Neuronal stem cell (in vitro differentiated cells): ENCODE results near the gene SLC19A1.
"Not testable (repeated sequence)": the region's sequence is repeated elsewhere in the genome, so short reads cannot be mapped to it uniquely, and the experiment has no call there.

Source experiments
- DNase-seq: peaks from one replicate; pipeline ENCODE4 v3.0.0-alpha.2; 2013; ENCODE audit warnings: low spot score
- H2AFZ ChIP-seq: one replicate; pipeline ENCODE4 v1.6.1; 2013; ENCODE audit warnings: mild to moderate bottlenecking, low read length, inconsistent platforms
- H2AK5ac ChIP-seq: 2 replicates; pipeline ENCODE4 v1.6.1; 2013; ENCODE audit warnings: low read depth, mild to moderate bottlenecking, inconsistent platforms, low read length, moderate library complexity, mixed read lengths
- H2BK120ac ChIP-seq: 2 replicates; pipeline ENCODE4 v1.6.1; 2013; ENCODE audit warnings: low read depth, mild to moderate bottlenecking, inconsistent platforms, low read length, moderate library complexity, mixed read lengths
- H2BK12ac ChIP-seq: one replicate; pipeline ENCODE4 v1.6.1; 2013; ENCODE audit warnings: low read length, inconsistent platforms
- H2BK15ac ChIP-seq: 2 replicates; pipeline ENCODE4 v1.6.1; 2013; ENCODE audit warnings: mild to moderate bottlenecking, low read length, inconsistent platforms, mixed read lengths
- H2BK5ac ChIP-seq: one replicate; pipeline ENCODE4 v1.6.1; 2013; ENCODE audit warnings: inconsistent platforms, mild to moderate bottlenecking, low read length, moderate library complexity
- H3K14ac ChIP-seq: one replicate; pipeline ENCODE4 v1.6.1; 2013; ENCODE audit warnings: low read length, inconsistent platforms
- H3K18ac ChIP-seq: 2 replicates; pipeline ENCODE4 v1.6.1; 2013; ENCODE audit warnings: low read length, inconsistent platforms
- H3K23ac ChIP-seq: 2 replicates; pipeline ENCODE4 v1.6.1; 2013; ENCODE audit warnings: low read depth, mild to moderate bottlenecking, mixed read lengths, low read length, inconsistent platforms; ENCODE audit not compliant: poor library complexity
- H3K27ac ChIP-seq: replicated peaks from 3 replicates; pipeline ENCODE4 v1.5.1; 2013; ENCODE audit warnings: low read length, inconsistent platforms
- H3K27me3 ChIP-seq, 3 experiments: 2 replicates each; pipeline ENCODE4 v1.6.1; 2013; ENCODE audit warnings: low read length in 3 of 3, mild to moderate bottlenecking in 2 of 3, inconsistent platforms in 1 of 3, low read depth in 1 of 3, mixed read lengths in 1 of 3, moderate library complexity in 1 of 3; ENCODE audit not compliant: control insufficient read depth in 3 of 3, insufficient read depth in 3 of 3
- H3K36me3 ChIP-seq, 2 donors: replicated peaks in 1 of 2; 2 replicates each; pipeline ENCODE4 v1.6.1; 2013; ENCODE audit warnings: low read length in 2 of 2; ENCODE audit not compliant: control insufficient read depth in 2 of 2, insufficient read depth in 2 of 2
- H3K4ac ChIP-seq: 2 replicates; pipeline ENCODE4 v1.6.1; 2013; ENCODE audit warnings: inconsistent platforms, mild to moderate bottlenecking, low read length, moderate library complexity
- H3K4me1 ChIP-seq, 2 donors: 1 replicate in 1 of 2; 2 replicates in 1 of 2; pipeline ENCODE4 v1.6.1; 2013; ENCODE audit warnings: low read length in 2 of 2, low read depth in 1 of 2; ENCODE audit not compliant: control insufficient read depth in 2 of 2, insufficient read depth in 1 of 2
- H3K4me2 ChIP-seq: one replicate; pipeline ENCODE4 v1.6.1; 2013; ENCODE audit warnings: mild to moderate bottlenecking, low read length, inconsistent platforms; ENCODE audit not compliant: insufficient read depth, poor library complexity, severe bottlenecking
- H3K4me3 ChIP-seq, 2 donors: 2 replicates each; pipeline ENCODE4 v1.5.1; 2013; ENCODE audit warnings: low read length in 2 of 2, mild to moderate bottlenecking in 2 of 2, inconsistent platforms in 1 of 2, moderate library complexity in 1 of 2
- H3K79me1 ChIP-seq: one replicate; pipeline ENCODE4 v1.6.1; 2013; ENCODE audit warnings: low read depth, mild to moderate bottlenecking, inconsistent platforms, low read length, moderate library complexity
- H3K9ac ChIP-seq: one replicate; pipeline ENCODE4 v1.6.1; 2013; ENCODE audit warnings: mild to moderate bottlenecking, low read depth, low read length, inconsistent platforms; ENCODE audit not compliant: poor library complexity
- H3K9me3 ChIP-seq, 2 donors: replicated peaks in 1 of 2; 2 replicates each; pipeline versions ENCODE3 to v1.6.1; 2013; ENCODE audit warnings: low read length in 2 of 2, mild to moderate bottlenecking in 2 of 2, inconsistent platforms in 1 of 2, low read depth in 1 of 2, mixed read lengths in 1 of 2, moderate library complexity in 1 of 2; ENCODE audit not compliant: control insufficient read depth in 2 of 2, insufficient read depth in 1 of 2
- H4K8ac ChIP-seq: one replicate; pipeline ENCODE4 v1.6.1; 2013; ENCODE audit warnings: low read depth, mild to moderate bottlenecking, inconsistent platforms, low read length, moderate library complexity
- H4K91ac ChIP-seq: one replicate; pipeline ENCODE4 v1.6.1; 2013; ENCODE audit warnings: low read length, low read depth, mild to moderate bottlenecking, inconsistent platforms; ENCODE audit not compliant: poor library complexity
- WGBS, 2 donors: extraction: QIAGEN DNeasy Blood & Tissue Kit; methylation state at CpG; one replicate each; pipeline ENCODE4 v1.1.7; 2013; ENCODE audit warnings: missing lambda C conversion rate in 2 of 2, mixed read lengths in 1 of 2; ENCODE audit not compliant: insufficient read length in 2 of 2, insufficient replicate concordance in 1 of 2; ENCODE audit errors: extremely low coverage in 2 of 2; 5-methylcytosine and 5-hydroxymethylcytosine counted together

Gene SLC19A1

DNA sequence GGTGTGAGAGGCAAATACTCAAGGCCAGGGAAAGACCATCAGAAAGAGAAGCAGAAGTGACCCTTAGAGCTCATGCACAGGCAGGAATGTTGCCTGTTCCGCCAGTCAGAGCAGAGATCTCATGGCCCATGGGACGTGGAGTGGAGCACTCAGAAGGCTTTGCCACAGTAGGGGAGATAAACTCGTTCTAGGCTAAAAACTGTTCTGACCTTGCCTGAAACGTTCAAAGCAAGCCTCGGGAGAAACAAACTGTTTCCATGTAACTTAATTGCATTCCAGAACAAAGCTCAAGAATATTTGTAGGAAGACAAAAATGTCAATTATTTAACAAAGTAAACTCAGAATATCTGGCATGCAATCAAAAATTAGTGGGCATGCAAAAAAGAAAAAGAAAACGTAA is 20.7 kb upstream of the SLC19A1 start:
- no peak overlapping the region for H2AFZ ChIP-seq
- no peaks in the 10 kb centered on the region for H3K36me3 ChIP-seq
- no peaks in the 10 kb centered on the region for H3K9me3 ChIP-seq
- H3K9ac ChIP-seq, result no peak overlapping the region
- no peak overlapping the region for H3K23ac ChIP-seq
- DNase-seq, result no peak
- H3K27ac ChIP-seq, result no peak overlapping the region
- no peak overlapping the region for H3K18ac ChIP-seq
- H3K4me2 ChIP-seq, result no peak overlapping the region
- no peak overlapping the region for H3K4me3 ChIP-seq
- peaks cover 0 to 9% of the 10 kb centered on the region in 2 donors for H3K4me1 ChIP-seq
- H4K91ac ChIP-seq, result no peak overlapping the region
- no peak overlapping the region for H3K4ac ChIP-seq
- no peak overlapping the region for H2BK5ac ChIP-seq
- peaks cover 0 to 24% (median 0%) of the 10 kb centered on the region in 3 experiments for H3K27me3 ChIP-seq
- H2AK5ac ChIP-seq, result no peak overlapping the region
- H2BK15ac ChIP-seq, result no peak overlapping the region
- no peak overlapping the region for H2BK120ac ChIP-seq
- H3K14ac ChIP-seq, result no peak overlapping the region
- no peaks in the 10 kb centered on the region for H3K79me1 ChIP-seq
- no peak overlapping the region for H4K8ac ChIP-seq
- WGBS, 2 donors, result no CpG with 5 or more reads among the region's 6 CpGs
- H2BK12ac ChIP-seq, result no peak overlapping the region

DNA sequence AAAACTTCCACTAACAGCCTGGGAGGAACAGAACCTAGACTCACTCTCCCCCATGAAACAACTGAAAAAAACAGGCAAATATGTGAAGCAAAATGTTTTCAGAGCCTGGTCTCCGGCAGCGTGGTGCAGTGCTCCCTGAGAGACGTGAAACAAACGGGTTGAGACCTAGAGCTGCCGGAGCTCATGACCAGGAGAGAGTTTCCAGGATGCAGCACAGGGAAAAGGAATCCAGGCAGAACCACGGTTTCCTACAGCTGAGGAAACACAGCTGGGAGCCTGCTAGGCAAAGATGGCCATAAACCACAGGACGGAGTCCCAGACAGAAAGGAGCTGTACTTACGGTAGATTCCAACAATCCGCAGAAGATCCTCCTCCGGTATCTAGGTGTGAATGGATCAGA is 20.2 kb upstream of the SLC19A1 start:
- H3K4me1 ChIP-seq, result peaks cover 0 to 5% of the 10 kb centered on the region in 2 donors
- H2BK12ac ChIP-seq, result no peak overlapping the region
- H2BK15ac ChIP-seq, result no peak overlapping the region
- no peaks in the 10 kb centered on the region for H3K79me1 ChIP-seq
- H3K9ac ChIP-seq, result no peak overlapping the region
- no peak overlapping the region for H3K4ac ChIP-seq
- H3K14ac ChIP-seq, result no peak overlapping the region
- H3K27me3 ChIP-seq, result peaks cover 0 to 29% (median 0%) of the 10 kb centered on the region in 3 experiments
- no CpG with 5 or more reads among the region's 10 CpGs for WGBS, 2 donors
- no peak overlapping the region for H2BK5ac ChIP-seq
- H3K36me3 ChIP-seq, result no peaks in the 10 kb centered on the region
- H4K8ac ChIP-seq, result no peak overlapping the region
- H3K27ac ChIP-seq, result no peak overlapping the region
- H3K9me3 ChIP-seq, result no peaks in the 10 kb centered on the region
- DNase-seq, result no peak
- H2BK120ac ChIP-seq, result no peak overlapping the region
- no peak overlapping the region for H3K23ac ChIP-seq
- no peak overlapping the region for H2AFZ ChIP-seq
- no peak overlapping the region for H3K18ac ChIP-seq
- H3K4me3 ChIP-seq, result no peak overlapping the region
- no peak overlapping the region for H3K4me2 ChIP-seq
- H4K91ac ChIP-seq, result no peak overlapping the region
- H2AK5ac ChIP-seq, result no peak overlapping the region

DNA sequence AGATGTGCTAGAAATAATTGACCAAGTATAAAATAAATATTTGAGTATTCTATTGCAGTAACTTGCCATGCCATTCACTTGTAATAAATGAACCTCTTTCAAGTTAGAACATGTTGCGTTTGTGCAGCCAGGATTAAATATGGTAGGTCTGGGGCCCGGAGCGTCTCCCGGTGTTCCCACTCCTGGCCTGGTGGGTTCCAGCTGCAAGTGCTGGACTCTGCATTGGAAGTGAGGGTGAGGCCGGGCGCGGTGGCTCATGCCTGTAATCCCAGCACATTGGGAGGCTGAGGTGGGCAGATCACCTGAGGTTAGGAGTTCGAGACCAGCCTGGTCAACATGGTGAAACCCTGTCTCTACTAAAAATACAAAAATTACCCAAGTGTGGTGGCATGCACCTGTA is 19.0 kb upstream of the SLC19A1 start:
- not testable (repeated sequence) for H3K27ac ChIP-seq, H2AK5ac ChIP-seq, H3K23ac ChIP-seq, H2BK120ac ChIP-seq, H3K9me3 ChIP-seq, H3K9ac ChIP-seq, DNase-seq, H4K8ac ChIP-seq, H2BK5ac ChIP-seq, H3K4me3 ChIP-seq, H3K4ac ChIP-seq, H3K79me1 ChIP-seq, H3K36me3 ChIP-seq, H3K4me1 ChIP-seq, H2BK15ac ChIP-seq, H2AFZ ChIP-seq, H3K14ac ChIP-seq, H2BK12ac ChIP-seq, H3K18ac ChIP-seq, H3K4me2 ChIP-seq, H4K91ac ChIP-seq
- WGBS, 2 donors, result no CpG with 5 or more reads among the region's 8 CpGs
- H3K27me3 ChIP-seq, result peaks cover 0 to 37% (median 0%) of the 10 kb centered on the region in 3 experiments

GRCh38 chr21:45560106-45561021 is 18.1 kb upstream of the SLC19A1 start:
- peak overlapping the region; percentile 8 for H2BK5ac ChIP-seq
- H3K27ac ChIP-seq, result no peak overlapping the region
- no peak overlapping the region for H3K4ac ChIP-seq
- peak overlapping the region; percentile 74 for H3K18ac ChIP-seq
- no CpG with 5 or more reads among the region's 30 CpGs for WGBS, 2 donors
- no peak overlapping the region for H2AFZ ChIP-seq
- no peak overlapping the region for H3K4me3 ChIP-seq
- H3K14ac ChIP-seq, result peak overlapping the region; percentile 67
- no peak overlapping the region for H3K4me2 ChIP-seq
- no peak overlapping the region for H3K9ac ChIP-seq
- H3K4me1 ChIP-seq, result peaks cover 0 to 7% of the 10 kb centered on the region in 2 donors
- H4K91ac ChIP-seq, result peak overlapping the region; percentile 22
- H2BK12ac ChIP-seq, result no peak overlapping the region
- no peaks in the 10 kb centered on the region for H3K9me3 ChIP-seq
- DNase-seq, result no peak
- peak overlapping the region; percentile 42 for H2AK5ac ChIP-seq
- peak overlapping the region; percentile 59 for H2BK15ac ChIP-seq
- H3K27me3 ChIP-seq, result peaks cover 0 to 37% (median 0%) of the 10 kb centered on the region in 3 experiments
- H4K8ac ChIP-seq, result no peak overlapping the region
- H3K36me3 ChIP-seq, result no peaks in the 10 kb centered on the region
- H2BK120ac ChIP-seq, result peak overlapping the region; percentile 56
- H3K23ac ChIP-seq, result peak overlapping the region; percentile 83
- H3K79me1 ChIP-seq, result no peaks in the 10 kb centered on the region
